ENCODE measurements around the gene BOK. TPM values are rescaled to one million over a fixed set of nuclear protein-coding genes. Genes with fewer than 3 reads are reported as not detected.

BOK gene
- total and polyA plus RNA-seq, 2 of the 13 experiments (the other 11 are each of a cell fraction or from before 2014, with no cell fraction given): 35.5 to 39.2 TPM

GRCh38 chr2:241576293-241576654, 17.7 kb downstream of the BOK start (continued):
- no peak for TF ChIP-seq E2F5 (CRISPR knock-in tag; conservative IDR thresholded peaks at IDR 0.05)
- TF ChIP-seq ZSCAN25 (CRISPR knock-in tag; IDR thresholded peaks at IDR 0.05): 0 out of 2 replicates have a peak, but pooled peaks have one; percentile 11
- TF ChIP-seq ZNF142 (CRISPR knock-in tag; IDR thresholded peaks at IDR 0.05): no peak
- TF ChIP-seq CTCF (CRISPR knock-in tag; IDR thresholded peaks at IDR 0.05): peak; percentile 25; the same call in 1 of the 2 replicates
